Hypothalamus (tissue), 51 donors: Measurements from ENCODE around the gene PRRX2.
"Not testable (repeated sequence)": the region's sequence is repeated elsewhere in the genome, so short reads cannot be mapped to it uniquely, and the experiment has no call there.

Source experiments
- DNase-seq, 51 donors: peaks; one replicate each; lab custom pipeline; 2025; lab: John Stamatoyannopoulos, UW

PRRX2 gene

GRCh38 chr9:129635099-129636065, 30.1 kb upstream of the PRRX2 start:
- no peak for DNase-seq

DNA sequence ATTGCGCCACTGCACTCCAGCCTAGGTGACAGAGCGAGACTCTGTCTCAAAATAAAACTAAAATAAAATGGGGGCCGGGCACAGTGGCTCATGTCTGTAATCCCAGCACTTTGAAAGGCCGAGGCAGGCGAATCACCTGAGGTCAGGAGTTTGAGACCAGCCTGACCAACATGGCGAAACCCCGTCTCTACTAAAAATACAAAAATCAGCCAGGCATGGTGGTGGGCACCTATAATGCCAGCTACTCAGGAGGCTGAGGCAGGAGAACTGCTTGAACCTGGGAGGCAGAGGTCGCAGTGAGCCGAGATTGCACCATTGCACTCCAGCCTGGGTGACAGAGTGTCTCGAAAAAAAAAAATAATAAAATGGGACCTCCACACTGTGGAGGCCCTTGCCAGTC, 29.1 kb upstream of the PRRX2 start:
- DNase-seq = not testable (repeated sequence)

GRCh38 chr9:129637102-129637501, 28.3 kb upstream of the PRRX2 start:
- no peak for DNase-seq

DNA sequence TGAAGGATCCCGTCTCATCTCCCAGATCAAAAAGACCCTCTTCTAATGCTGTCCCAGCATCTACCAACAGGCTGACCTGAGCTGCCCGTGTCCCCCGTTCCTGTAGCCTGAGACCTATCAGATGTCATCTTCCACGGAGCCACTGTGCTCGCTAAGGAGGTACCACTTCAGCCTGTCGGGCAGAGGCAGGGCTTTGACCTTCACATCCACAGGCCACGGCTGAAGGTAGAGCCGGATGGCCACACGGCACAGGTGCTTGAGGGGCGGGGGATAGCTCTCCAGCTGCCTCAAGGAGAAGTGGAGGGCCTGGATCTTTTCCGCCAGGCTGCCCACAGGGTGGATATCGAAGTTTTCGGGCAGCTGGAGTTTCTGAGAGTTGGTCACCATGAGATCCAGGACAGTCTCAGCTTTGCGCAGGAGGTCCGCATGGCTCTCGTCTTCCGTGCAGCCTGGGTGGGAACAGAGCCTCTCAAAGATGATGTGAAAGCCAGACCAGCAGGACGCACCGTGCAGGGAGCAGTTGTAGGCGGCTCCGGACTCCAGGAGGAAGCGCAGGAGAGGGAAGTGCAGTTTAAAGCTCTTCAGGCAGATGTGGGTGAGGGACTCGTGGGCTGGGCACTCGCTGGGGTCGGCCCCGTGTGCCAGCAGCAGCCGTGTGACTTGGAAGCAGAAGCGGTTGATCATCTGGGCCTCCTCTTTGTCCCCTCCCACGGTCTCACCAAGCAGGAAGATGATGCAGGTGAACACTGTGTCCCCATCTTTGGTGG, 27.6 kb upstream of the PRRX2 start:
- DNase-seq = no peak

- no peak for DNase-seq
Measured at GRCh38 chr9:129639034-129639630, 26.3 kb upstream of the PRRX2 start.

DNA sequence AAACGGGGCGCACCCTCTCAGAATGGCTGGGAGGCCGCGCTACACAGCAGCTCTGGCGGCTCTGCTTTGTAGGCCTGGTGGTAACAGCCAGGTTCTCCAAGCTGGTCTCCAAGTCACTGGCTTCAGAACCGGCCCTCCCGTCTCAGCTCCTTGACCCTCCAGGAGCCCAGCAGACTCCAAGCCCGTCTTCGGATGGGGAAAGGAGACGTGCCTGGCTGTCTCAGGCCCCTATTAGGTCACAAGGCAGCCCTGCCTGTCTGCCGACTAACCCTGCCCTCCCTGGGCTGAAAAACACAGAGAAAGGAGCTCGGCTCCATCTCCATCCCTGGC, 25.7 kb upstream of the PRRX2 start:
- DNase-seq = no peak

DNA sequence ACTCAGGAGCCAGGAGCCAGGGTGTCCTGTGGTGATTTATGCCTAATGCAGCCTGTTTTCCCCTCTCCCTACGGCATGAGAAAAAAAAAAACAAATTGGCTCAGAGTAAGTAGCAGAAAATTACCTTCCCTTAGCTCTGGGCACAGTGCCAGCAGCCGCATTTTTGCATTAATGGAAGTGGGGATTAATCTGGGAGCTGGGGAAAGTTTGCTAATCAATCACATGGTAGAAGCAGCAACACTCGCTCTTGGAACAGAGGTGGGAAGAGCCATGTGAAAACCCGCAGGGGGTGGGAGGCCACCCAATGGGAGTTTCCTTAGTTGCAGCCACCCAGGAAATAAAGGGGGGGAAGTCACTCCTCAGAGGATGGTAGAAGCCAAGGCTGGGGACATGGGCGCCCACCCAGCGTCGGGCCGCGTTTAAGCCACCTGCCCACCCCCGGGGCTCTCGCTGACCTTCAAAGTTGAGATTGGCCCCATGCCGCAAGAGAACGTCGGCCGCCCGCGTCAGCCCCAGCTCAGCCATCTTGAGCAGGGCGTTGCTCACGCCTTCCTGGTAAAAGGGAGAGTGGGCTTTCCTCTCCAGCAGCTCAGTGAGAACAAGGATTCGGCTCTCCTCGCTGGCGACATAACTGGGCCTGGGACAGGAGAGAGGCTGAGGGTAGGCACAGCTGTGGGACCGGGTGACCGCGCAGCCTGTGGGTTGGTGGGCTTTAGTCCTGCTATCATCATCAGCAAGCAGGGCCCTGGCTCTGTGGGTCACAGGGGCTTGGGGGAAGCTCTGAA, 25.2 kb upstream of the PRRX2 start:
- DNase-seq = peak in 12 of 51 donors; percentile 13 to 60 (median 34)

DNA sequence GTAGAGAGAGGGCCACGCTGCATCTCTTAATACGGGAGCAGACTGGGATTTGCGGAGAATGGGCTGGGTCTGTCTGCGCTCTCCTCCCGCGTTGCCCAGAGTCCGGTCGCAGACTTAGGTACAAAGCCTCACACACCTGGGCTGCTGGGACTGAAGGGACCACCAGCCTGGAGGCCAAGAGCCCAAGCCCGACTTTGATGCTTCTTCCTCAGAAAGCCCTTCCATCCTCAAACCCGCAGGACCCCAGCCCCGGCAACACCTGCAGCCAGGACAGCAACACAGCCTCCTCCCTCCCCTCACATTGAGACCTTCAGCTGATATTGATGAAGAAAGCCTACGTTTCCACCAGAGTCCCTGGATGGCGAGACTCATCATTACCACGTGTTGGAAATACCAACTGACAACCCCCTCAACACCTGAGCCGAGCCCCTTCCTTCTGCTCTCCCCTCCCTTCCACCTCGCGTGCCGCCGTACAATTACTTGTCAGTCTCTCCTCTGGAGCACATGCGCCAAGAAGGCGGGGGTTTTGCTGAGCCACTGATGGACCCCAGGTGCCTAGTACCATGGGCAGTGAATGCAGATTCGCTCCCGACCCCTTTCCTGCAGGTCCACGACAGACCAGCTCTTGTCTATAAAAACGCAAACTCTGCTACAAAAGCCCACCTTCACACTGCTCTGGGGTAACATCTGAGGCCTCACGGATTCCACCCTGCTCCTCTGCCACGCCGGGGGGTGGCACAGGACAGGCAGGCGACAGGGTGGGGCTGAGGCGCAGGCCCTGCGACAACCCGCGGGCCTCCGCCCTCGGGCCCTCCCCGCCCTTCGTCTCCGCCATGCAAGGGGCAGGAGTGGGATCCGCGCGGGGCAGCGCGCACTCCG, 24.3 kb upstream of the PRRX2 start:
- DNase-seq = no peak

- peak; percentile 78 to 99 (median 92) for DNase-seq
Measured at GRCh38 chr9:129641750-129642585, 23.5 kb upstream of the PRRX2 start, which contains the start of gene ASB6. ASB6 (minus strand) TSS chr9:129642151; CDS start chr9:129641999, 152 bp downstream.

- DNase-seq = no peak
Measured at GRCh38 chr9:129643706-129644105, 21.7 kb upstream of the PRRX2 start.

- no peak for DNase-seq
Measured at GRCh38 chr9:129644365-129644764, 21.1 kb upstream of the PRRX2 start.

GRCh38 chr9:129644902-129645301, 20.5 kb upstream of the PRRX2 start:
- no peak for DNase-seq

- no peak for DNase-seq
Measured at GRCh38 chr9:129646252-129646651, 19.2 kb upstream of the PRRX2 start.

GRCh38 chr9:129646654-129647053, 18.8 kb upstream of the PRRX2 start:
- DNase-seq = no peak

GRCh38 chr9:129647635-129648034, 17.8 kb upstream of the PRRX2 start:
- DNase-seq = no peak

GRCh38 chr9:129648092-129648763, 17.2 kb upstream of the PRRX2 start:
- DNase-seq = no peak

DNA sequence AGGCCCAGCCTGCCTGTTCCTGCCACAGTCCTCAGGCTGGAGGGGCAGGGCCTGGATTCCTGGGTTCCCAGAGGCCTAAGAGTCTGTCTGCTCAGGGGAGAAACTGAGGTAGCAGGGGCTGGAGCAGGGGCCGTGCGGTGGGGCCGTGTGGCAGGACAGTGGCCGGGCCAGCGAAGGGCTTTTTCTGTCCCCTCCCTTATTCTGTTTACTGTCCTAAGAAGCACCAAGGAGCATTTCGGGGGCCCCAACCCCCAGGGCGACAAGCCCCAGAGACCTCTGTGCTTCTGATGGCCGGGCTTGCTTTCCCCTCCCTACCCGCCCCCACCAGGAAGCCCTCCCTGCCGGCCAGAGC, 16.7 kb upstream of the PRRX2 start:
- DNase-seq = no peak
